ENCODE results near the gene LLCFC1.

Gene LLCFC1

GRCh38 chr7:142910031-142910433, 29.3 kb upstream of the LLCFC1 start:
- no peak for DNase-seq (ENCODE audit: low spot score)
- no peak for FAIRE-seq

- DNase-seq (ENCODE audit: low spot score) (no peak), FAIRE-seq (no peak)
Observed at GRCh38 chr7:142910481-142910880, 28.8 kb upstream of the LLCFC1 start.

- DNase-seq (ENCODE audit: low spot score) (no peak), FAIRE-seq (no peak)
Observed at GRCh38 chr7:142913051-142913450, 26.2 kb upstream of the LLCFC1 start.

- DNase-seq (ENCODE audit: low spot score) (no peak), FAIRE-seq (no peak)
Observed at GRCh38 chr7:142913566-142913965, 25.7 kb upstream of the LLCFC1 start.

- no peak for FAIRE-seq
- no peak for DNase-seq (ENCODE audit: low spot score)
Observed at GRCh38 chr7:142914121-142914520, 25.2 kb upstream of the LLCFC1 start.

GRCh38 chr7:142915315-142915714, 24.0 kb upstream of the LLCFC1 start:
- DNase-seq (ENCODE audit: low spot score) (no peak), FAIRE-seq (no peak)

GRCh38 chr7:142916508-142916907, 22.8 kb upstream of the LLCFC1 start:
- DNase-seq (ENCODE audit: low spot score) (no peak), FAIRE-seq (no peak)

GRCh38 chr7:142917447-142917846, 21.8 kb upstream of the LLCFC1 start:
- no peak for FAIRE-seq

GRCh38 chr7:142918901-142919300, 20.4 kb upstream of the LLCFC1 start:
- FAIRE-seq (no peak), DNase-seq (ENCODE audit: low spot score) (no peak)

More at GRCh38 chr7:142917447-142917846, 21.8 kb upstream of the LLCFC1 start:
- DNase-seq (ENCODE audit: low spot score), result no peak

GRCh38 chr7:142919656-142920055, 19.6 kb upstream of the LLCFC1 start:
- DNase-seq (ENCODE audit: low spot score) (no peak), FAIRE-seq (no peak)

- no peak for FAIRE-seq
- DNase-seq (ENCODE audit: low spot score), result no peak
Observed at GRCh38 chr7:142923391-142923790, 15.9 kb upstream of the LLCFC1 start.

- FAIRE-seq (no peak), DNase-seq (ENCODE audit: low spot score) (no peak)
Observed at GRCh38 chr7:142925413-142925812, 13.9 kb upstream of the LLCFC1 start.

GRCh38 chr7:142927085-142927745, 12.1 kb upstream of the LLCFC1 start:
- FAIRE-seq (no peak), DNase-seq (ENCODE audit: low spot score) (no peak)

GRCh38 chr7:142927949-142928348, 11.3 kb upstream of the LLCFC1 start:
- no peak for FAIRE-seq

GRCh38 chr7:142930126-142930730, 9.1 kb upstream of the LLCFC1 start:
- no peak for FAIRE-seq
- DNase-seq (ENCODE audit: low spot score), result no peak

More at GRCh38 chr7:142927949-142928348, 11.3 kb upstream of the LLCFC1 start:
- DNase-seq (ENCODE audit: low spot score), result no peak

GRCh38 chr7:142932386-142933091, 6.7 kb upstream of the LLCFC1 start:
- FAIRE-seq (no peak), DNase-seq (ENCODE audit: low spot score) (no peak)

- FAIRE-seq (no peak), DNase-seq (ENCODE audit: low spot score) (no peak)
Observed at GRCh38 chr7:142933092-142933475, 6.2 kb upstream of the LLCFC1 start.

GRCh38 chr7:142933624-142934023, 5.7 kb upstream of the LLCFC1 start, which contains the start of gene TRPV5:
Gene TRPV5, minus strand, starts transcription at chr7:142933746. Its CDS starts 287 bp downstream, at chr7:142933459.
- peak; percentile 83 for FAIRE-seq
- no peak for DNase-seq (ENCODE audit: low spot score)

GRCh38 chr7:142934056-142934455, 5.2 kb upstream of the LLCFC1 start:
- DNase-seq (ENCODE audit: low spot score) (no peak), FAIRE-seq (no peak)

- no peak for DNase-seq (ENCODE audit: low spot score)
- FAIRE-seq, result no peak
Observed at GRCh38 chr7:142935941-142936565, 3.2 kb upstream of the LLCFC1 start.

GRCh38 chr7:142938611-142939010, 673 bp upstream of the LLCFC1 start:
- DNase-seq (ENCODE audit: low spot score) (no peak), FAIRE-seq (no peak)

GRCh38 chr7:142940966-142941535, 1.8 kb downstream of the LLCFC1 start:
- FAIRE-seq (no peak), DNase-seq (ENCODE audit: low spot score) (no peak)
